GM12892 (cell line): ENCODE data around the gene DCST1.

ENCODE experiments used
- POLR2A ChIP-seq: IDR thresholded peaks from 2 replicates; pipeline ENCODE4 v1.6.1; 2011; ENCODE audit warnings: low read depth, low read length, control low read depth
- TAF1 ChIP-seq: IDR thresholded peaks from 2 replicates; pipeline ENCODE4 v1.6.1; 2011; ENCODE audit warnings: low read depth, mild to moderate bottlenecking, control low read depth, low read length, borderline replicate concordance

- TF ChIP-seq TAF1 (0 out of 2 replicates have a peak, but pooled peaks have one; percentile 48), POLR2A (peak; percentile 29; the same call in 1 of the 2 replicates)
Observed at GRCh38 chr1:155000726-155001424, 32.7 kb upstream of the DCST1 start.
